IMR-90 (cell line): ENCODE data around the gene SERPINB8. TPM values are rescaled to one million over a fixed set of nuclear protein-coding genes. Genes with fewer than 3 reads are reported as not detected.

Source experiments
- ATAC-seq: fragments of 200-7000 bp; cut with Tn5 transposase; 2 replicates; pipeline ENCODE4 v1.9.1; 2020; ENCODE audit warnings: low read depth, mild to moderate bottlenecking, moderate library complexity
- BruUV-seq: library from RNA; stranded (reverse); fragments of 400-500 nt; replicated peaks from 2 replicates; lab custom pipeline; 2021; lab: Mats Ljungman, UMichigan
- CTCF ChIA-PET: fragments of 300-600 bp; formaldehyde crosslinking; extraction: SDS; loops from one replicate; lab custom pipeline; 2021; ENCODE audit warnings: antibody characterized with exemption; lab: Yijun Ruan, JAX
- POLR2A ChIA-PET: fragments of 300-600 bp; sonication (Branson Sonifier 250); formaldehyde crosslinking; loops from one replicate; lab custom pipeline; 2022; ENCODE audit warnings: antibody characterized with exemption; ENCODE audit not compliant: unreplicated experiment; lab: Charles Lee
- DNase-seq: peaks from one replicate; pipeline ENCODE4 v3.0.0; 2013
- H2AFZ ChIP-seq: replicated peaks from 2 replicates; pipeline ENCODE3; 2013; ENCODE audit warnings: low read length, mild to moderate bottlenecking; ENCODE audit not compliant: poor library complexity
- H2AK5ac ChIP-seq: 2 replicates; pipeline ENCODE4 v1.6.1; 2013; ENCODE audit warnings: low read depth, low read length, inconsistent platforms
- H2AK9ac ChIP-seq: replicated peaks from 2 replicates; pipeline ENCODE3; 2013; ENCODE audit warnings: mild to moderate bottlenecking, low read depth, low read length, moderate library complexity; ENCODE audit not compliant: poor library complexity
- H2BK120ac ChIP-seq: 2 replicates; pipeline ENCODE4 v1.6.1; 2013; ENCODE audit warnings: low read depth, low read length, inconsistent platforms
- H2BK15ac ChIP-seq: 3 replicates; pipeline ENCODE4 v1.6.1; 2013; ENCODE audit warnings: low read depth, low read length, inconsistent platforms
- H2BK20ac ChIP-seq: 2 replicates; pipeline ENCODE4 v1.6.1; 2013; ENCODE audit warnings: low read depth, mild to moderate bottlenecking, inconsistent platforms, low read length, moderate library complexity
- H2BK5ac ChIP-seq: 2 replicates; pipeline ENCODE4 v1.6.1; 2013; ENCODE audit warnings: mild to moderate bottlenecking, low read depth, low read length, inconsistent platforms; ENCODE audit not compliant: poor library complexity, severe bottlenecking
- H3K14ac ChIP-seq: replicated peaks from 2 replicates; pipeline ENCODE4 v1.6.1; 2013; ENCODE audit warnings: low read depth, low read length, inconsistent platforms
- H3K18ac ChIP-seq: 2 replicates; pipeline ENCODE4 v1.6.1; 2013; ENCODE audit warnings: low read depth, low read length, control low read depth
- H3K23ac ChIP-seq: 2 replicates; pipeline ENCODE4 v1.6.1; 2013; ENCODE audit warnings: low read depth, low read length, inconsistent platforms
- H3K27ac ChIP-seq: 2 replicates; pipeline ENCODE4 v1.5.1; 2013; ENCODE audit warnings: mild to moderate bottlenecking, control low read depth, low read length; ENCODE audit not compliant: insufficient read depth
- H3K27me3 ChIP-seq: 2 replicates; pipeline ENCODE4 v1.6.1; 2013; ENCODE audit warnings: low read length; ENCODE audit not compliant: control insufficient read depth, insufficient read depth
- H3K36me3 ChIP-seq: 2 replicates; pipeline ENCODE4 v1.6.1; 2013; ENCODE audit warnings: low read length, mixed read lengths; ENCODE audit not compliant: control insufficient read depth, insufficient read depth
- H3K4ac ChIP-seq: 2 replicates; pipeline ENCODE4 v1.6.1; 2013; ENCODE audit warnings: low read depth, low read length, inconsistent platforms
- H3K4me1 ChIP-seq: 2 replicates; pipeline ENCODE4 v1.6.1; 2013; ENCODE audit warnings: low read length, mixed read lengths; ENCODE audit not compliant: control insufficient read depth, insufficient read depth
- H3K4me2 ChIP-seq: 2 replicates; pipeline ENCODE4 v1.6.1; 2013; ENCODE audit warnings: low read depth, mild to moderate bottlenecking, control low read depth, low read length, moderate library complexity
- H3K4me3 ChIP-seq: 2 replicates; pipeline ENCODE4 v1.5.1; 2013; ENCODE audit warnings: low read depth, mild to moderate bottlenecking, control low read depth, low read length, moderate library complexity; ENCODE audit not compliant: insufficient read depth
- H3K56ac ChIP-seq: 2 replicates; pipeline ENCODE4 v1.6.1; 2013; ENCODE audit warnings: low read length, inconsistent platforms; ENCODE audit not compliant: insufficient read depth; ENCODE audit errors: extremely low read depth
- H3K79me1 ChIP-seq, 2 experiments: 2 replicates each; pipeline ENCODE4 v1.6.1; 2013; ENCODE audit warnings: low read length in 2 of 2, inconsistent platforms in 1 of 2, low read depth in 1 of 2
- H3K9ac ChIP-seq: 2 replicates; pipeline ENCODE4 v1.6.1; 2013; ENCODE audit warnings: low read depth, low read length, control low read depth
- H3K9me1 ChIP-seq: 2 replicates; pipeline ENCODE4 v1.6.1; 2013; ENCODE audit warnings: low read length, inconsistent platforms; ENCODE audit not compliant: insufficient read depth
- H3K9me3 ChIP-seq: 2 replicates; pipeline ENCODE4 v1.6.1; 2013; ENCODE audit warnings: low read length; ENCODE audit not compliant: control insufficient read depth, insufficient read depth
- H4K20me1 ChIP-seq: 2 replicates; pipeline ENCODE4 v1.6.1; 2013; ENCODE audit warnings: low read length, inconsistent platforms; ENCODE audit not compliant: insufficient read depth
- H4K5ac ChIP-seq: 2 replicates; pipeline ENCODE4 v1.6.1; 2013; ENCODE audit warnings: mild to moderate bottlenecking, low read depth, low read length, control low read depth
- H4K8ac ChIP-seq, 2 experiments: 2 replicates each; pipeline ENCODE4 v1.6.1; 2013; ENCODE audit warnings: low read depth in 2 of 2, low read length in 2 of 2, control low read depth in 1 of 2, inconsistent platforms in 1 of 2
- H4K91ac ChIP-seq: 2 replicates; pipeline ENCODE4 v1.6.1; 2013; ENCODE audit warnings: low read depth, low read length, inconsistent platforms; ENCODE audit not compliant: insufficient read depth
- BHLHE40 ChIP-seq: fragments of 150-350 bp; IDR thresholded peaks from 2 replicates; pipeline ENCODE4 v1.6.1; 2016; ENCODE audit warnings: mild to moderate bottlenecking, low read depth, low read length
- CHD1 ChIP-seq: IDR thresholded peaks from 2 replicates; pipeline ENCODE4 v1.6.1; 2012; ENCODE audit warnings: low read depth, low read length, improper control_type of control experiment
- MAFK ChIP-seq: IDR thresholded peaks from 2 replicates; pipeline ENCODE4 v1.6.1; 2012; ENCODE audit warnings: low read depth, low read length, improper control_type of control experiment
- RAD21 ChIP-seq: IDR thresholded peaks from 2 replicates; pipeline ENCODE4 v1.6.1; 2012; ENCODE audit warnings: low read length, improper control_type of control experiment
- WGBS, 2 experiments: methylation state at CpG; one replicate each; pipeline versions ENCODE4 v1.1.5 to v1.1.7; 2013; ENCODE audit warnings: missing lambda C conversion rate in 2 of 2; ENCODE audit not compliant: insufficient read length in 1 of 2; ENCODE audit errors: extremely low coverage in 2 of 2; 5-methylcytosine and 5-hydroxymethylcytosine counted together
- dilution Hi-C: fragments of 300-500 bp; cut with HindIII; formaldehyde crosslinking; loops from one replicate; pipeline ENCODE4 v1.14.3; 2018; ENCODE audit warnings: low sequenced_read_pairs; ENCODE audit not compliant: unreplicated experiment
- in situ Hi-C: fragments of 300-500 bp; cut with MboI; formaldehyde crosslinking; loops from 3 replicates; pipeline ENCODE4 v1.14.3; 2019; ENCODE audit warnings: low sequenced_read_pairs, inconsistent platforms, mixed read lengths
- intact Hi-C: fragments of 100-400 bp; cut with micrococcal nuclease; formaldehyde crosslinking; loops from 2 replicates; pipeline ENCODE4 v1.10.0; 2022
- polyA plus RNA-seq, 3 experiments: library from polyadenylated mRNA; depleted of rRNA; stranded (reverse); fragments of >200 nt; gene quantifications; 2 replicates each; pipeline ENCODE4 v1.2.3, GENCODE V29; 2012; ENCODE audit warnings: low replicate concordance in 1 of 3
- total RNA-seq: library from RNA; depleted of rRNA; stranded (reverse); fragments of >200 nt; gene quantifications from 2 replicates; pipeline ENCODE4 v1.2.3, GENCODE V29; 2012
- TF ChIP-seq, protein P1 (sequence below): fragments of 150-350 bp; IDR thresholded peaks from 2 replicates; pipeline ENCODE4 v1.6.1; 2016; ENCODE audit warnings: low read depth, mild to moderate bottlenecking, low read length, moderate library complexity, borderline replicate concordance
- TF ChIP-seq, protein P2 (sequence below): fragments of 150-350 bp; IDR thresholded peaks from 2 replicates; pipeline ENCODE4 v1.6.1; 2017; ENCODE audit warnings: mild to moderate bottlenecking, antibody characterized with exemption, low read length, low read depth

The SERPINB8 gene
- total and polyA plus RNA-seq, 2 of the 4 experiments (the other 2 are of a cell fraction) = 14.3 to 16.7 TPM

DNA sequence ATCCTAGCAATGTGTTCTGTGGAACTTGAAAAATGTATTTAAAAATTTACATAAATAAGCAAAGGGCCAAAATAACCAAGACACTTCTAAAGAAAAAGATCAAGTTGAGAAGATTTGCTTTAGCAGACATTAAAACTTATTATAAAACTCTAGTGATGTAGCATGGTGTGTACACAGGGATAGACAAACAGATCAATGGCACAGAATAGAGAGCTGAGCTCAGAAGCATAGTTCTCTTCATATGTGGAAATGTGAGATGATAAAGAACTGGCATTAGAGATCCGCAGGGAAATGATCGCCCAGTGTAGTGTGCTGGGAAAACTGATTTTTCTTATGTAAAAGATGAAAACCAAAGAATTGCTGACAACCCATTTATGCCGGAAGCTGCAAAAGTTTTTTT, 39.4 kb downstream of the SERPINB8 start:
- DNase-seq = no peak
- Histone ChIP-seq H4K5ac (no peak overlapping the region), H2BK120ac (no peak overlapping the region), H3K4me2 (no peak overlapping the region), H2BK15ac (no peak overlapping the region), H4K91ac (no peak overlapping the region), H3K4me1 (no peaks in the 10 kb centered on the region), H3K4ac (no peak overlapping the region), H3K9me1 (no peaks in the 10 kb centered on the region), H3K36me3 (no peaks in the 10 kb centered on the region), H2BK5ac (no peak overlapping the region), H2AFZ (no peak overlapping the region), H3K4me3 (no peak overlapping the region), H3K14ac (no peak overlapping the region), H3K9me3 (no peaks in the 10 kb centered on the region), H3K23ac (no peak overlapping the region), H3K79me1 (no peaks in the 10 kb centered on the region), H4K8ac (no peak overlapping the region), H2AK9ac (no peak overlapping the region), H3K56ac (no peak overlapping the region), H2AK5ac (no peak overlapping the region), H3K18ac (no peak overlapping the region), H3K9ac (no peak overlapping the region), H3K27me3 (peaks cover under 1% of the 10 kb centered on the region; the same call in 1 of the 2 replicates), H3K27ac (no peak overlapping the region), H2BK20ac (no peak overlapping the region), H4K20me1 (no peaks in the 10 kb centered on the region)
- intact Hi-C loops = no loop called here
- ChIA-PET POLR2A (no interaction called here), CTCF (interaction anchor here (1.3 to 1.4 kb wide), 2 partner anchors 14 to 15 kb away, joined by 3 to 4 read pairs; no protein-coding TSS in a partner anchor)
- TF ChIP-seq MAFK (peak; percentile 7; the same call in 1 of the 2 replicates), BHLHE40 (no peak), CHD1 (no peak), RAD21 (no peak)
- TF ChIP-seq, protein P1, sequence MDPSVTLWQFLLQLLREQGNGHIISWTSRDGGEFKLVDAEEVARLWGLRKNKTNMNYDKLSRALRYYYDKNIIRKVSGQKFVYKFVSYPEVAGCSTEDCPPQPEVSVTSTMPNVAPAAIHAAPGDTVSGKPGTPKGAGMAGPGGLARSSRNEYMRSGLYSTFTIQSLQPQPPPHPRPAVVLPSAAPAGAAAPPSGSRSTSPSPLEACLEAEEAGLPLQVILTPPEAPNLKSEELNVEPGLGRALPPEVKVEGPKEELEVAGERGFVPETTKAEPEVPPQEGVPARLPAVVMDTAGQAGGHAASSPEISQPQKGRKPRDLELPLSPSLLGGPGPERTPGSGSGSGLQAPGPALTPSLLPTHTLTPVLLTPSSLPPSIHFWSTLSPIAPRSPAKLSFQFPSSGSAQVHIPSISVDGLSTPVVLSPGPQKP = no peak
- TF ChIP-seq, protein P2, sequence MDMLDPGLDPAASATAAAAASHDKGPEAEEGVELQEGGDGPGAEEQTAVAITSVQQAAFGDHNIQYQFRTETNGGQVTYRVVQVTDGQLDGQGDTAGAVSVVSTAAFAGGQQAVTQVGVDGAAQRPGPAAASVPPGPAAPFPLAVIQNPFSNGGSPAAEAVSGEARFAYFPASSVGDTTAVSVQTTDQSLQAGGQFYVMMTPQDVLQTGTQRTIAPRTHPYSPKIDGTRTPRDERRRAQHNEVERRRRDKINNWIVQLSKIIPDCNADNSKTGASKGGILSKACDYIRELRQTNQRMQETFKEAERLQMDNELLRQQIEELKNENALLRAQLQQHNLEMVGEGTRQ = no peak
- 100% methylated on average over 3 of the region's 3 CpGs; no CpG with 5 or more reads in 1 of the 2 experiments for WGBS, 2 experiments
- no peak for ATAC-seq
- in situ Hi-C loops = no loop called here
- dilution Hi-C loops = no loop called here
- no TSS peak for BruUV-seq
